ENCODE data around the gene CHI3L2. TPM values are rescaled to one million over a fixed set of nuclear protein-coding genes. Genes with fewer than 3 reads are reported as not detected.

Gene CHI3L2
- total RNA-seq, 1 experiment from 2014 or later = 0.61 TPM

- no peak for TF ChIP-seq USF2 (CRISPR knock-in tag; IDR thresholded peaks at IDR 0.05)
- no peak for TF ChIP-seq ZNF512 (CRISPR knock-in tag; IDR thresholded peaks at IDR 0.05; ENCODE audit: borderline replicate concordance)
- no peak for TF ChIP-seq JUN (CRISPR knock-in tag; IDR thresholded peaks at IDR 0.05)
- TF ChIP-seq ATF3 (CRISPR knock-in tag; conservative IDR thresholded peaks at IDR 0.05) = no peak
- 0 out of 2 replicates have a peak, but pooled peaks have one; percentile 38 for TF ChIP-seq TEAD1 (CRISPR knock-in tag; IDR thresholded peaks at IDR 0.05)
- TF ChIP-seq HMGA2 (CRISPR knock-in tag; IDR thresholded peaks at IDR 0.05) = no peak
- no peak for TF ChIP-seq ZNF219 (CRISPR knock-in tag; IDR thresholded peaks at IDR 0.05; ENCODE audit: borderline replicate concordance)
- no peak for TF ChIP-seq SOX15 (CRISPR knock-in tag; IDR thresholded peaks at IDR 0.05)
- no peak for TF ChIP-seq FOXP4 (CRISPR knock-in tag; IDR thresholded peaks at IDR 0.05)
- TF ChIP-seq TCF7 (CRISPR knock-in tag; IDR thresholded peaks at IDR 0.05; ENCODE audit: low read depth) = no peak
- TF ChIP-seq FOXP1 (CRISPR knock-in tag; IDR thresholded peaks at IDR 0.05; ENCODE audit: borderline replicate concordance) = no peak
- no peak for TF ChIP-seq ATF1 (CRISPR knock-in tag; IDR thresholded peaks at IDR 0.05)
- no peak for TF ChIP-seq ARID4B (CRISPR knock-in tag; IDR thresholded peaks at IDR 0.05; ENCODE audit: borderline replicate concordance)
- no peak for TF ChIP-seq ZNF317 (CRISPR knock-in tag; IDR thresholded peaks at IDR 0.05; ENCODE audit: borderline replicate concordance, low read depth)
- no peak for TF ChIP-seq ZNF425 (CRISPR knock-in tag; conservative IDR thresholded peaks at IDR 0.05)
- no peak for TF ChIP-seq NFYB (CRISPR knock-in tag; conservative IDR thresholded peaks at IDR 0.05; ENCODE audit: low read depth)
- no peak for TF ChIP-seq MLX (CRISPR knock-in tag; IDR thresholded peaks at IDR 0.05)
- no peak for TF ChIP-seq NR1H2 (CRISPR knock-in tag; IDR thresholded peaks at IDR 0.05)
- no peak for TF ChIP-seq MXD4 (CRISPR knock-in tag; IDR thresholded peaks at IDR 0.05; ENCODE audit: borderline replicate concordance)
- TF ChIP-seq ZNF138 (CRISPR knock-in tag; conservative IDR thresholded peaks at IDR 0.05) = no peak
- TF ChIP-seq USF1 (CRISPR knock-in tag; IDR thresholded peaks at IDR 0.05) = no peak
- TF ChIP-seq SMAD3 (CRISPR knock-in tag; IDR thresholded peaks at IDR 0.05; ENCODE audit: borderline replicate concordance) = no peak
- no peak for TF ChIP-seq ZNF232 (CRISPR knock-in tag; IDR thresholded peaks at IDR 0.05)
- TF ChIP-seq ZBTB21 (CRISPR knock-in tag; IDR thresholded peaks at IDR 0.05; ENCODE audit: borderline replicate concordance) = no peak
- TF ChIP-seq IRF2 (CRISPR knock-in tag; IDR thresholded peaks at IDR 0.05; ENCODE audit: borderline replicate concordance, low read depth) = no peak
- TF ChIP-seq JAZF1 (CRISPR knock-in tag; IDR thresholded peaks at IDR 0.05) = no peak
Measured at GRCh38 chr1:111222308-111223125, 5.0 kb upstream of the CHI3L2 start (continued).

All from WTC11 (cell line).